ENCODE measurements around the gene UBE2G2.

Gene UBE2G2

GRCh38 chr21:44762221-44763049, 39.2 kb downstream of the UBE2G2 start:
- no peak for DNase-seq

- no peak for DNase-seq
Observed at GRCh38 chr21:44761747-44762208, 39.8 kb downstream of the UBE2G2 start.

- DNase-seq, result no peak
Observed at GRCh38 chr21:44761011-44761729, 40.5 kb downstream of the UBE2G2 start.

GRCh38 chr21:44760376-44760775, 41.2 kb downstream of the UBE2G2 start:
- DNase-seq, result no peak

- no peak for DNase-seq
Observed at GRCh38 chr21:44759628-44760285, 41.9 kb downstream of the UBE2G2 start.

- DNase-seq, result no peak
Observed at GRCh38 chr21:44758781-44759627, 42.6 kb downstream of the UBE2G2 start.

GRCh38 chr21:44758141-44758561, 43.5 kb downstream of the UBE2G2 start:
- DNase-seq, result no peak

GRCh38 chr21:44757731-44758130, 43.9 kb downstream of the UBE2G2 start:
- no peak for DNase-seq

GRCh38 chr21:44756423-44757185, 45.0 kb downstream of the UBE2G2 start:
- DNase-seq, result no peak

GRCh38 chr21:44755227-44755626, 46.4 kb downstream of the UBE2G2 start:
- DNase-seq, result no peak

- DNase-seq, result no peak
Observed at GRCh38 chr21:44753357-44753756, 48.3 kb downstream of the UBE2G2 start.

GRCh38 chr21:44752671-44753235, 48.9 kb downstream of the UBE2G2 start:
- DNase-seq, result no peak

GRCh38 chr21:44751799-44752636, 49.6 kb downstream of the UBE2G2 start:
- no peak for DNase-seq

- no peak for DNase-seq
Observed at GRCh38 chr21:44751186-44751798, 50.3 kb downstream of the UBE2G2 start.

GRCh38 chr21:44750675-44751025, 51.0 kb downstream of the UBE2G2 start:
- no peak for DNase-seq

- no peak for DNase-seq
Observed at GRCh38 chr21:44749759-44750674, 51.6 kb downstream of the UBE2G2 start.

- DNase-seq, result no peak
Observed at GRCh38 chr21:44749116-44749758, 52.4 kb downstream of the UBE2G2 start.

GRCh38 chr21:44748621-44749020, 53.0 kb downstream of the UBE2G2 start:
- DNase-seq, result no peak

Data from T1000 (cell line).